Chondrocyte (in vitro differentiated cells): ENCODE results near the gene ATF6. TPM values are rescaled to one million over a fixed set of nuclear protein-coding genes. Genes with fewer than 3 reads are reported as not detected.
A peak's percentile ranks its signal among the peaks of the same experiment; 100 is the strongest.
"Not testable (repeated sequence)": the region's sequence is repeated elsewhere in the genome, so short reads cannot be mapped to it uniquely, and the experiment has no call there.

ENCODE experiments used
- DNase-seq: peaks from one replicate; pipeline ENCODE4 v3.0.0; 2021; ENCODE audit warnings: mixed read lengths, low spot score
- H3K27ac Mint-ChIP-seq: one replicate; pipeline ENCODE4 v1.8.0; 2021; ENCODE audit warnings: mild to moderate bottlenecking, moderate library complexity, mixed read lengths; ENCODE audit not compliant: unreplicated experiment
- H3K27me3 Mint-ChIP-seq: 2 replicates; pipeline ENCODE4 v1.8.0; 2021; ENCODE audit warnings: low read depth, mixed read lengths
- H3K36me3 Mint-ChIP-seq: 2 replicates; pipeline ENCODE4 v1.8.0; 2021; ENCODE audit warnings: low read depth, mixed read lengths
- H3K4me1 Mint-ChIP-seq: 2 replicates; pipeline ENCODE4 v1.8.0; 2021; ENCODE audit warnings: low read depth, mild to moderate bottlenecking, mixed read lengths
- H3K4me3 Mint-ChIP-seq: one replicate; pipeline ENCODE4 v1.8.0; 2021; ENCODE audit warnings: mild to moderate bottlenecking, moderate library complexity, mixed read lengths; ENCODE audit not compliant: unreplicated experiment
- H3K9me3 Mint-ChIP-seq: 2 replicates; pipeline ENCODE4 v1.8.0; 2021; ENCODE audit warnings: low read depth, mixed read lengths
- total RNA-seq: library from RNA; stranded (reverse); gene quantifications from 3 replicates; pipeline ENCODE4 v1.2.1, GENCODE V29; 2021
- TF ChIP-seq, protein P1 (sequence below): fragments of 200-600 bp; sonication (generic); IDR thresholded peaks from 2 replicates; pipeline ENCODE4 v1.5.0; 2021; ENCODE audit warnings: antibody characterized with exemption, mild to moderate bottlenecking, moderate library complexity

Gene ATF6
- total RNA-seq, 1 donor from 2014 or later, result 29.1 TPM

DNA sequence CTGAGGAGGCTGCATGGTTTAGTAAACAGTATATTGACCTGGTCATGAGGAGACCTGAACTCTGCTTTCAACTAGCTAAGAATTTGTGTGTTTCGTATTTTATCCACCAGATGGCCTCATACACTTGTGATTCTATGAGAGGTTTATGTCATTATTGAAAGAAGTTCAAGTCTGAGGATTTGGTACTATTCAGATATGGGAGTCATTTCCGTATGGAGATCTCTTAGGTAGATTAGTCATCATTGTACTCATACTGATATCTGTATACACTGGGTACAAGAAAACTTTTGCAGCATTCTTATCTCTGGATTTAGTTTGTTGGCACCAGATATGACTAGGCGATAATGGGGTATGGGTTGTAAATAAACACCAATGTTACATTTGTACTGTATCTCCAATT is 26.6 kb downstream of the ATF6 start:
- Mint-ChIP-seq H3K36me3 (peaks cover 20% of the 10 kb centered on the region), H3K4me1 (peaks cover 9% of the 10 kb centered on the region), H3K9me3 (no peaks in the 10 kb centered on the region), H3K27ac (no peak overlapping the region), H3K4me3 (no peak overlapping the region), H3K27me3 (no peaks in the 10 kb centered on the region)
- no peak for DNase-seq
- TF ChIP-seq, protein P1, sequence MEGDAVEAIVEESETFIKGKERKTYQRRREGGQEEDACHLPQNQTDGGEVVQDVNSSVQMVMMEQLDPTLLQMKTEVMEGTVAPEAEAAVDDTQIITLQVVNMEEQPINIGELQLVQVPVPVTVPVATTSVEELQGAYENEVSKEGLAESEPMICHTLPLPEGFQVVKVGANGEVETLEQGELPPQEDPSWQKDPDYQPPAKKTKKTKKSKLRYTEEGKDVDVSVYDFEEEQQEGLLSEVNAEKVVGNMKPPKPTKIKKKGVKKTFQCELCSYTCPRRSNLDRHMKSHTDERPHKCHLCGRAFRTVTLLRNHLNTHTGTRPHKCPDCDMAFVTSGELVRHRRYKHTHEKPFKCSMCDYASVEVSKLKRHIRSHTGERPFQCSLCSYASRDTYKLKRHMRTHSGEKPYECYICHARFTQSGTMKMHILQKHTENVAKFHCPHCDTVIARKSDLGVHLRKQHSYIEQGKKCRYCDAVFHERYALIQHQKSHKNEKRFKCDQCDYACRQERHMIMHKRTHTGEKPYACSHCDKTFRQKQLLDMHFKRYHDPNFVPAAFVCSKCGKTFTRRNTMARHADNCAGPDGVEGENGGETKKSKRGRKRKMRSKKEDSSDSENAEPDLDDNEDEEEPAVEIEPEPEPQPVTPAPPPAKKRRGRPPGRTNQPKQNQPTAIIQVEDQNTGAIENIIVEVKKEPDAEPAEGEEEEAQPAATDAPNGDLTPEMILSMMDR, result peak; percentile 94

DNA sequence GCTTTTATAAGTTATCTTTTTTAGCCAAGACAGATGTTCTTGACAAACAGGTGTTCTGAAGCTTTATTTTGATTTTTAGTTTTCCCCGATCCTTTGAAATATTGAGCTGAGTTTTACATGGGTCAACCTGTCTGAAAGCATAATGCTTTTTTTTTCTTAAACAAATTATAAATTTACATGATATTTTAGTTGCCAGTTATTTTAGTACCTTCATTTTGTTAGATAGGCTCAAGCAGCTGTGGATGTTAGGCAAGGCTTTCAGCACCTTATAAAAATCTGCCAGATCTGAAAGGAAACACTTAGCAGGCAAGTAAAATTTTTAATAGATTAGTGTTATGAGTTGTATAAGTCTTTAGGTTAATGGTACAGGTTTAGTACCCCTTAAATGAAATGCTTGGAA is 33.7 kb downstream of the ATF6 start:
- H3K9me3 Mint-ChIP-seq, result no peaks in the 10 kb centered on the region
- no peak for DNase-seq
- no peaks in the 10 kb centered on the region for H3K27me3 Mint-ChIP-seq
- H3K4me3 Mint-ChIP-seq, result no peak overlapping the region
- TF ChIP-seq, protein P1, result no peak
- H3K27ac Mint-ChIP-seq, result no peak overlapping the region
- no peaks in the 10 kb centered on the region for H3K4me1 Mint-ChIP-seq
- peaks cover 27% of the 10 kb centered on the region for H3K36me3 Mint-ChIP-seq

- DNase-seq, result no peak
These were observed 35.8 kb downstream of the ATF6 start for GRCh38 chr1:161801955-161802354.

GRCh38 chr1:161803181-161803580 is 37.1 kb downstream of the ATF6 start:
- no peaks in the 10 kb centered on the region for H3K27me3 Mint-ChIP-seq
- H3K4me1 Mint-ChIP-seq, result peaks cover 22% of the 10 kb centered on the region
- TF ChIP-seq, protein P1, result no peak
- H3K9me3 Mint-ChIP-seq, result no peaks in the 10 kb centered on the region
- no peak overlapping the region for H3K4me3 Mint-ChIP-seq
- H3K27ac Mint-ChIP-seq, result no peak overlapping the region
- H3K36me3 Mint-ChIP-seq, result peaks cover 16% of the 10 kb centered on the region
- no peak for DNase-seq

More at GRCh38 chr1:161801955-161802354, 35.8 kb downstream of the ATF6 start:
- Mint-ChIP-seq H3K4me3 (no peak overlapping the region), H3K27ac (no peak overlapping the region), H3K36me3 (peaks cover 24% of the 10 kb centered on the region), H3K9me3 (no peaks in the 10 kb centered on the region), H3K4me1 (peaks cover 16% of the 10 kb centered on the region), H3K27me3 (no peaks in the 10 kb centered on the region)
- TF ChIP-seq, protein P1, result no peak

GRCh38 chr1:161805399-161806197 is 39.5 kb downstream of the ATF6 start:
- Mint-ChIP-seq H3K36me3 (peaks cover 26% of the 10 kb centered on the region), H3K4me3 (no peak overlapping the region), H3K27ac (peak overlapping the region; percentile 34), H3K27me3 (no peaks in the 10 kb centered on the region), H3K9me3 (peaks cover 10% of the 10 kb centered on the region), H3K4me1 (peaks cover 22% of the 10 kb centered on the region)
- no peak for DNase-seq
- TF ChIP-seq, protein P1, result no peak

- not testable (repeated sequence) for H3K27ac Mint-ChIP-seq, H3K4me3 Mint-ChIP-seq, DNase-seq, H3K27me3 Mint-ChIP-seq
- Mint-ChIP-seq H3K9me3 (peaks cover 11% of the 10 kb centered on the region), H3K36me3 (peaks cover 18% of the 10 kb centered on the region), H3K4me1 (peaks cover 22% of the 10 kb centered on the region)
These were observed 43.1 kb downstream of the ATF6 start for GRCh38 chr1:161809202-161809601.

GRCh38 chr1:161809656-161810055 is 43.5 kb downstream of the ATF6 start:
- not testable (repeated sequence) for H3K27me3 Mint-ChIP-seq, DNase-seq

More at GRCh38 chr1:161809656-161810055, 43.5 kb downstream of the ATF6 start:
- H3K36me3 Mint-ChIP-seq, result peaks cover 18% of the 10 kb centered on the region
- H3K27ac Mint-ChIP-seq, H3K4me3 Mint-ChIP-seq: not testable (repeated sequence)
- peaks cover 22% of the 10 kb centered on the region for H3K4me1 Mint-ChIP-seq
- peaks cover 11% of the 10 kb centered on the region for H3K9me3 Mint-ChIP-seq
